Lung (tissue), 12 donors: Measurements from ENCODE around the gene SH3PXD2A. TPM values are rescaled to one million over a fixed set of nuclear protein-coding genes. Genes with fewer than 3 reads are reported as not detected.

Experiments
- ATAC-seq: fragments of 200-7000 bp; cut with Tn5 transposase; one replicate; pipeline ENCODE4 v1.9.1; 2020; ENCODE audit warnings: moderate number of reproducible peaks; ENCODE audit not compliant: insufficient read depth, low FRiP score
- DNase-seq, 3 donors: peaks; one replicate each; pipeline ENCODE4 v3.0.0-alpha.2; 2013 to 2017
- H3K27ac ChIP-seq, 2 donors: one replicate each; pipeline ENCODE4 v1.5.1; 2013; ENCODE audit warnings: mild to moderate bottlenecking in 2 of 2, moderate library complexity in 2 of 2, control low read depth in 1 of 2, inconsistent platforms in 1 of 2, low read depth in 1 of 2, low read length in 1 of 2
- H3K27me3 ChIP-seq, 3 donors: one replicate each; pipeline ENCODE4 v1.5.1; 2013; ENCODE audit warnings: low read length in 2 of 3; ENCODE audit not compliant: control insufficient read depth in 3 of 3, insufficient read depth in 3 of 3
- H3K36me3 ChIP-seq, 4 donors: one replicate each; pipeline ENCODE4 v1.5.1; 2013; ENCODE audit warnings: low read length in 4 of 4, mild to moderate bottlenecking in 1 of 4, moderate library complexity in 1 of 4; ENCODE audit not compliant: control insufficient read depth in 4 of 4, insufficient read depth in 4 of 4
- H3K4me1 ChIP-seq, 5 donors: one replicate each; pipeline ENCODE4 v1.5.1; 2013; ENCODE audit warnings: low read length in 5 of 5, mild to moderate bottlenecking in 2 of 5, moderate library complexity in 1 of 5; ENCODE audit not compliant: control insufficient read depth in 5 of 5, insufficient read depth in 5 of 5
- H3K4me3 ChIP-seq: one replicate; pipeline ENCODE4 v1.5.1; 2013; ENCODE audit warnings: mild to moderate bottlenecking, control low read depth, moderate library complexity
- H3K9ac ChIP-seq, 2 donors: one replicate each; pipeline ENCODE4 v1.5.1; 2013; ENCODE audit warnings: low read length in 2 of 2, control low read depth in 1 of 2; ENCODE audit not compliant: insufficient read depth in 1 of 2
- H3K9me3 ChIP-seq, 4 donors: one replicate each; pipeline ENCODE4 v1.5.1; 2013; ENCODE audit warnings: low read length in 3 of 4, mild to moderate bottlenecking in 1 of 4, moderate library complexity in 1 of 4; ENCODE audit not compliant: control insufficient read depth in 4 of 4, insufficient read depth in 3 of 4
- CTCF ChIP-seq: IDR thresholded peaks from 2 replicates; pipeline ENCODE4 v1.5.1; 2012; ENCODE audit warnings: mild to moderate bottlenecking; ENCODE audit errors: control extremely low read depth, extremely low read depth
- WGBS, 2 donors: extraction: QIAGEN DNeasy Blood & Tissue Kit; methylation state at CpG; one replicate each; pipeline ENCODE4 v1.1.7; 2013; 5-methylcytosine and 5-hydroxymethylcytosine counted together
- polyA plus RNA-seq, 2 donors: library from polyadenylated mRNA; stranded (reverse); fragments of 200-250 nt; gene quantifications; one replicate each; pipeline ENCODE4 v1.2.1, GENCODE V29; 2013
- total RNA-seq, 2 donors: library from RNA; depleted of rRNA in 1 of 2; stranded (reverse); fragments of >200 nt in 1 of 2; gene quantifications; one replicate each; pipeline ENCODE4 v1.2.1, GENCODE V29; 2014 to 2021
- donor health status: control.
- donor health status: control.
- donor health status: Bipolar disorder and iron deficiency.
- donor health status: healthy.
- donor health status: DM: yes; HTN: yes; CAD: no.

The SH3PXD2A gene
- total and polyA plus RNA-seq, 4 donors, result 9.9 to 53.2 (median 29.2) TPM

- H3K27me3 ChIP-seq, result no peaks in the 10 kb centered on the region
- peaks cover 0 to 54% (median 20%) of the 10 kb centered on the region in 5 donors for H3K4me1 ChIP-seq
- TF ChIP-seq CTCF, result no peak
- no peak overlapping the region for H3K27ac ChIP-seq
- H3K9me3 ChIP-seq, result no peaks in the 10 kb centered on the region
- H3K4me3 ChIP-seq, result no peak overlapping the region
- no peak for ATAC-seq
- WGBS, 2 donors, result 84 to 85% methylated on average over 6 of the region's 6 CpGs
- H3K9ac ChIP-seq, result no peak overlapping the region
- DNase-seq, result no peak
- no peaks in the 10 kb centered on the region for H3K36me3 ChIP-seq
Measured at GRCh38 chr10:103781329-103782061, 73.9 kb downstream of the SH3PXD2A start.

GRCh38 chr10:103780242-103781149, 74.9 kb downstream of the SH3PXD2A start:
- H3K9ac ChIP-seq, result no peak overlapping the region
- ATAC-seq, result no peak
- peaks cover 0 to 54% (median 20%) of the 10 kb centered on the region in 5 donors for H3K4me1 ChIP-seq
- H3K4me3 ChIP-seq, result no peak overlapping the region
- H3K9me3 ChIP-seq, result no peaks in the 10 kb centered on the region
- no peaks in the 10 kb centered on the region for H3K36me3 ChIP-seq
- no peaks in the 10 kb centered on the region for H3K27me3 ChIP-seq
- no peak for TF ChIP-seq CTCF
- no peak for DNase-seq
- no peak overlapping the region for H3K27ac ChIP-seq
- 82 to 84% methylated on average over 8 of the region's 8 CpGs for WGBS, 2 donors

GRCh38 chr10:103778358-103779139, 76.8 kb downstream of the SH3PXD2A start:
- no peak for TF ChIP-seq CTCF
- Histone ChIP-seq H3K36me3 (peaks cover 0 to 7% (median 3%) of the 10 kb centered on the region in 4 donors), H3K27ac (no peak overlapping the region), H3K9me3 (peaks cover 0 to 4% (median 0%) of the 10 kb centered on the region in 4 donors), H3K4me3 (no peak overlapping the region), H3K27me3 (no peaks in the 10 kb centered on the region), H3K4me1 (peaks cover 0 to 43% (median 8%) of the 10 kb centered on the region in 5 donors), H3K9ac (no peak overlapping the region)
- DNase-seq (no peak), ATAC-seq (no peak)
- 95 to 97% methylated on average over 10 of the region's 10 CpGs for WGBS, 2 donors
